H7 (cell line): ENCODE measurements around the gene HIVEP3. TPM values are rescaled to one million over a fixed set of nuclear protein-coding genes. Genes with fewer than 3 reads are reported as not detected.

Source experiments
- DNase-seq: peaks from one replicate; pipeline ENCODE4 v3.0.0; 2012
- H3K27me3 ChIP-seq: 2 replicates; pipeline ENCODE4 v1.6.0; 2011; ENCODE audit warnings: mild to moderate bottlenecking, low read length; ENCODE audit not compliant: control insufficient read depth, insufficient read depth
- H3K36me3 ChIP-seq: replicated peaks from 2 replicates; pipeline ENCODE4 v1.5.1; 2011; ENCODE audit warnings: low read length; ENCODE audit not compliant: control insufficient read depth, insufficient read depth
- H3K4me3 ChIP-seq: 2 replicates; pipeline ENCODE4 v1.5.1; 2011; ENCODE audit warnings: low read depth, mild to moderate bottlenecking, control low read depth, low read length, moderate library complexity; ENCODE audit not compliant: insufficient read depth
- total RNA-seq: library from RNA; depleted of rRNA; stranded (reverse); fragments of >200 nt; shearing (Covaris generic); gene quantifications from 2 replicates; pipeline ENCODE4 v1.2.3, GENCODE V29; 2014

The HIVEP3 gene
- total RNA-seq, 1 experiment from 2014 or later, result 1.8 TPM

- no peak for DNase-seq
- no peaks in the 10 kb centered on the region for H3K36me3 ChIP-seq
- H3K4me3 ChIP-seq, result no peak overlapping the region
- H3K27me3 ChIP-seq, result no peaks in the 10 kb centered on the region
Measured at GRCh38 chr1:41878911-41879310, 39.8 kb downstream of the HIVEP3 start.

GRCh38 chr1:41878495-41878894 is 40.2 kb downstream of the HIVEP3 start:
- Histone ChIP-seq H3K27me3 (no peaks in the 10 kb centered on the region), H3K4me3 (no peak overlapping the region), H3K36me3 (no peaks in the 10 kb centered on the region)
- DNase-seq, result no peak

- H3K36me3 ChIP-seq, result no peaks in the 10 kb centered on the region
- DNase-seq, result no peak
- no peak overlapping the region for H3K4me3 ChIP-seq
- no peaks in the 10 kb centered on the region for H3K27me3 ChIP-seq
Measured at GRCh38 chr1:41876576-41877445, 41.9 kb downstream of the HIVEP3 start.

GRCh38 chr1:41875487-41875886 is 43.2 kb downstream of the HIVEP3 start:
- Histone ChIP-seq H3K4me3 (no peak overlapping the region), H3K27me3 (no peaks in the 10 kb centered on the region), H3K36me3 (no peaks in the 10 kb centered on the region)
- DNase-seq, result no peak

GRCh38 chr1:41874903-41875411 is 43.8 kb downstream of the HIVEP3 start:
- DNase-seq, result no peak
- Histone ChIP-seq H3K4me3 (no peak overlapping the region), H3K36me3 (no peaks in the 10 kb centered on the region), H3K27me3 (no peaks in the 10 kb centered on the region)

GRCh38 chr1:41874151-41874719 is 44.5 kb downstream of the HIVEP3 start:
- Histone ChIP-seq H3K4me3 (no peak overlapping the region), H3K27me3 (no peaks in the 10 kb centered on the region), H3K36me3 (no peaks in the 10 kb centered on the region)
- no peak for DNase-seq

GRCh38 chr1:41872074-41872473 is 46.6 kb downstream of the HIVEP3 start:
- Histone ChIP-seq H3K4me3 (no peak overlapping the region), H3K36me3 (no peaks in the 10 kb centered on the region), H3K27me3 (no peaks in the 10 kb centered on the region)
- no peak for DNase-seq

- no peak for DNase-seq
Measured at GRCh38 chr1:41870076-41870562, 48.6 kb downstream of the HIVEP3 start.

GRCh38 chr1:41868241-41868998 is 50.3 kb downstream of the HIVEP3 start:
- no peak for DNase-seq

More at GRCh38 chr1:41870076-41870562, 48.6 kb downstream of the HIVEP3 start:
- Histone ChIP-seq H3K36me3 (no peaks in the 10 kb centered on the region), H3K4me3 (no peak overlapping the region), H3K27me3 (no peaks in the 10 kb centered on the region)

GRCh38 chr1:41866285-41866684 is 52.4 kb downstream of the HIVEP3 start:
- Histone ChIP-seq H3K27me3 (no peaks in the 10 kb centered on the region), H3K36me3 (no peaks in the 10 kb centered on the region), H3K4me3 (no peak overlapping the region)
- no peak for DNase-seq

More at GRCh38 chr1:41868241-41868998, 50.3 kb downstream of the HIVEP3 start:
- Histone ChIP-seq H3K27me3 (no peaks in the 10 kb centered on the region), H3K4me3 (no peak overlapping the region), H3K36me3 (no peaks in the 10 kb centered on the region)

- H3K4me3 ChIP-seq, result no peak overlapping the region
- DNase-seq, result no peak
- H3K36me3 ChIP-seq, result no peaks in the 10 kb centered on the region
- H3K27me3 ChIP-seq, result no peaks in the 10 kb centered on the region
Measured at GRCh38 chr1:41864471-41865040, 54.2 kb downstream of the HIVEP3 start.

GRCh38 chr1:41863718-41864117 is 55.0 kb downstream of the HIVEP3 start:
- H3K36me3 ChIP-seq, result no peaks in the 10 kb centered on the region
- no peak overlapping the region for H3K4me3 ChIP-seq
- H3K27me3 ChIP-seq, result no peaks in the 10 kb centered on the region

GRCh38 chr1:41862384-41863221 is 56.1 kb downstream of the HIVEP3 start:
- Histone ChIP-seq H3K4me3 (no peak overlapping the region), H3K27me3 (no peaks in the 10 kb centered on the region), H3K36me3 (no peaks in the 10 kb centered on the region)
- no peak for DNase-seq

More at GRCh38 chr1:41863718-41864117, 55.0 kb downstream of the HIVEP3 start:
- no peak for DNase-seq
